ENCODE data around the gene VSTM2L. TPM values are rescaled to one million over a fixed set of nuclear protein-coding genes. Genes with fewer than 3 reads are reported as not detected.

Gene VSTM2L
- total and polyA plus RNA-seq, 2 of the 13 experiments (the other 11 are each of a cell fraction or from before 2014, with no cell fraction given) = not detected

DNA sequence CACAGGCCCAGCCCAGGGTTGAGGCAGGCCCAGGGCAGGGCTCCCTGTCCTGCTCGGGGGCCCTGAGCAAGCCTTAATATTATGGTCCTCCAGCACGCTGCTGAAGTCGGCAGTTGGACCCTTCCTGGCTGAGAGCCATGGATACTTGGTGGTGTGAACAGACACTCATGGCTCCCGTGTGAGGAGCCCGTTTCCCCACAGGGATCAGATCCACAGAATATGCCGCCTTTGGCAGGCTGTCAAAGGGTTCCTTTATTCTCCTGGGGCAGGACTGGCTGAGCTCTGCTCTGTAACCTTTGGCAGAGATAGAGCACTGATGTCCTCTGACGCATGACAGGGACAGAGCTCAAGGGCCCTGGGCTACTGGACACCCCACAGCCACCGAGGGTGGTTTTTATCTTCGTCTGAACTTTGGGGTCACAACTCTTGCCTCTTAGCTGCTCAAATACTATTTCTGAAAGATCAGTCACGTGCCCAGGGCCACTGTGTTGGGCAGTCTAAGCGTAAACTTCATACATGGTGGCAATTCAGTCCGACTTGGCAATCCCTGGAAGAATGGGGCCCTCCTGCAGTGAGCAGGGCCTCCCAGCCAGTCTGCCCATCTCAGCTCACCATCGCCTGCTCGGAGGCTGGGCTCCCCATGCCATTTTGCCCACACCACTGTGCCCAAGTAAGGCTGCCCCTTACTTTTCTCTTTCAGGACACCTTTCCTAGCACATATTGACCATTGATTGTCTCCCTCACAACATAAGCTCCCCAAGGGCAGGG, 81.3 kb downstream of the VSTM2L start (continued):
- TF ChIP-seq, protein P1, sequence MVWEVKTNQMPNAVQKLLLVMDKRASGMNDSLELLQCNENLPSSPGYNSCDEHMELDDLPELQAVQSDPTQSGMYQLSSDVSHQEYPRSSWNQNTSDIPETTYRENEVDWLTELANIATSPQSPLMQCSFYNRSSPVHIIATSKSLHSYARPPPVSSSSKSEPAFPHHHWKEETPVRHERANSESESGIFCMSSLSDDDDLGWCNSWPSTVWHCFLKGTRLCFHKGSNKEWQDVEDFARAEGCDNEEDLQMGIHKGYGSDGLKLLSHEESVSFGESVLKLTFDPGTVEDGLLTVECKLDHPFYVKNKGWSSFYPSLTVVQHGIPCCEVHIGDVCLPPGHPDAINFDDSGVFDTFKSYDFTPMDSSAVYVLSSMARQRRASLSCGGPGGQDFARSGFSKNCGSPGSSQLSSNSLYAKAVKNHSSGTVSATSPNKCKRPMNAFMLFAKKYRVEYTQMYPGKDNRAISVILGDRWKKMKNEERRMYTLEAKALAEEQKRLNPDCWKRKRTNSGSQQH (CRISPR knock-in tag; IDR thresholded peaks at IDR 0.05; ENCODE audit: low read depth) = no peak
- TF ChIP-seq SAP130 (CRISPR knock-in tag; IDR thresholded peaks at IDR 0.05; ENCODE audit: low read depth) (peak; percentile 68), CREBL2 (CRISPR knock-in tag; IDR thresholded peaks at IDR 0.05; ENCODE audit: borderline replicate concordance) (no peak), ZNF256 (CRISPR knock-in tag; conservative IDR thresholded peaks at IDR 0.05) (no peak; the same call in 1 of the 2 replicates), ZNF768 (CRISPR knock-in tag; IDR thresholded peaks at IDR 0.05) (peak; percentile 30; the same call in 1 of the 2 replicates), POLR2AphosphoS5 (IDR thresholded peaks at IDR 0.05; ENCODE audit: low read depth, low read length) (no peak), MIER3 (CRISPR knock-in tag; IDR thresholded peaks at IDR 0.05; ENCODE audit: borderline replicate concordance) (peak; percentile 26; the same call in 1 of the 2 replicates), ARNT2 (CRISPR knock-in tag; IDR thresholded peaks at IDR 0.05; ENCODE audit: low read depth) (no peak), PAF1 (CRISPR knock-in tag; IDR thresholded peaks at IDR 0.05) (no peak), CHD4 (IDR thresholded peaks at IDR 0.05; ENCODE audit: borderline replicate concordance, low read length) (peak; percentile 94; the same call in 1 of the 2 replicates), MAX (IDR thresholded peaks at IDR 0.05) (peak; percentile 82), NBN (conservative IDR thresholded peaks at IDR 0.05) (no peak), ZNF24 (IDR thresholded peaks at IDR 0.05) (no peak), CHD2 (IDR thresholded peaks at IDR 0.05; ENCODE audit: low read depth, low read length) (no peak), RFX1 (IDR thresholded peaks at IDR 0.05) (no peak), RNF2 (conservative IDR thresholded peaks at IDR 0.05; ENCODE audit: low read depth) (0 out of 2 replicates have a peak, but pooled peaks have one; percentile 49), ZNF235 (CRISPR knock-in tag; IDR thresholded peaks at IDR 0.05; ENCODE audit: borderline replicate concordance) (no peak), SMARCC2 (IDR thresholded peaks at IDR 0.05) (no peak), MATR3 (CRISPR knock-in tag; IDR thresholded peaks at IDR 0.05) (no peak), ZBTB37 (CRISPR knock-in tag; IDR thresholded peaks at IDR 0.05) (no peak), ZNF546 (CRISPR knock-in tag; conservative IDR thresholded peaks at IDR 0.05) (no peak), NKX3-1 (CRISPR knock-in tag; IDR thresholded peaks at IDR 0.05) (no peak), ZNF598 (CRISPR knock-in tag; IDR thresholded peaks at IDR 0.05; ENCODE audit: borderline replicate concordance) (peak; percentile 88; the same call in 1 of the 2 replicates)
- TF ChIP-seq, protein P2, sequence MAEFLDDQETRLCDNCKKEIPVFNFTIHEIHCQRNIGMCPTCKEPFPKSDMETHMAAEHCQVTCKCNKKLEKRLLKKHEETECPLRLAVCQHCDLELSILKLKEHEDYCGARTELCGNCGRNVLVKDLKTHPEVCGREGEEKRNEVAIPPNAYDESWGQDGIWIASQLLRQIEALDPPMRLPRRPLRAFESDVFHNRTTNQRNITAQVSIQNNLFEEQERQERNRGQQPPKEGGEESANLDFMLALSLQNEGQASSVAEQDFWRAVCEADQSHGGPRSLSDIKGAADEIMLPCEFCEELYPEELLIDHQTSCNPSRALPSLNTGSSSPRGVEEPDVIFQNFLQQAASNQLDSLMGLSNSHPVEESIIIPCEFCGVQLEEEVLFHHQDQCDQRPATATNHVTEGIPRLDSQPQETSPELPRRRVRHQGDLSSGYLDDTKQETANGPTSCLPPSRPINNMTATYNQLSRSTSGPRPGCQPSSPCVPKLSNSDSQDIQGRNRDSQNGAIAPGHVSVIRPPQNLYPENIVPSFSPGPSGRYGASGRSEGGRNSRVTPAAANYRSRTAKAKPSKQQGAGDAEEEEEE (CRISPR knock-in tag; IDR thresholded peaks at IDR 0.05; ENCODE audit: borderline replicate concordance) = no peak

All from HepG2 (cell line).